Right cardiac atrium (tissue), 5 donors: Measurements from ENCODE around the gene DESI1. TPM values are rescaled to one million over a fixed set of nuclear protein-coding genes. Genes with fewer than 3 reads are reported as not detected.
"Not testable (repeated sequence)": the region's sequence is repeated elsewhere in the genome, so short reads cannot be mapped to it uniquely, and the experiment has no call there.

Source experiments
- ATAC-seq, 2 donors: fragments of 200-7000 bp; cut with Tn5 transposase; one replicate each; pipeline versions ENCODE4 v1.8.0 to v1.9.1; 2020; ENCODE audit warnings: moderate library complexity in 2 of 2, mild to moderate bottlenecking in 1 of 2
- DNase-seq, 3 donors: peaks; one replicate each; pipeline ENCODE4 v3.0.0-alpha.2; 2020
- H3K27ac ChIP-seq: one replicate; pipeline ENCODE4 v1.5.1; 2013; ENCODE audit warnings: mild to moderate bottlenecking, low read length, control low read depth, moderate library complexity
- H3K27me3 ChIP-seq: one replicate; pipeline ENCODE4 v1.6.1; 2013; ENCODE audit not compliant: control insufficient read depth, insufficient read depth
- H3K4me1 ChIP-seq: one replicate; pipeline ENCODE4 v1.6.1; 2013; ENCODE audit warnings: low read length; ENCODE audit not compliant: control insufficient read depth, insufficient read depth
- H3K4me3 ChIP-seq: one replicate; pipeline ENCODE4 v1.5.1; 2013; ENCODE audit warnings: low read length, control low read depth
- H3K9me3 ChIP-seq: one replicate; pipeline ENCODE4 v1.6.1; 2013; ENCODE audit warnings: low read length; ENCODE audit not compliant: control insufficient read depth
- WGBS: extraction: QIAGEN DNeasy Blood & Tissue Kit; methylation state at CpG from one replicate; pipeline ENCODE4 v1.1.7; 2013; 5-methylcytosine and 5-hydroxymethylcytosine counted together
- intact Hi-C, 4 donors: fragments of 100-400 bp; cut with DNase I; formaldehyde crosslinking; loops; one replicate each; pipeline versions ENCODE4 v1.11.0 to v1.14.0; 2022 to 2023
- polyA plus RNA-seq: library from polyadenylated mRNA; stranded (reverse); fragments of 200-250 nt; gene quantifications from one replicate; pipeline ENCODE4 v1.2.3, GENCODE V29; 2013
- total RNA-seq, 4 donors: library from RNA; stranded (reverse); fragmentation: NEBNext Ultra II Directional; extraction: Animal tissue kit (Norgen Biotek cat#: 25700); gene quantifications; one replicate each; pipeline ENCODE4 v1.2.1, GENCODE V29; 2021
- donor health status: healthy with polysubstance abuse.
- donor health status: DM: no; HTN: yes; CAD: no.
- donor health status: DM: no; HTN: no; CAD: no.
- donor health status: DM: no; HTN: yes; CAD: no; lungs with severe emphysema.
- donor health status: DM: yes; HTN: yes; CAD: no.

DESI1 gene
- total and polyA plus RNA-seq, 5 donors, result 56.5 to 90.7 (median 86.4) TPM

DNA sequence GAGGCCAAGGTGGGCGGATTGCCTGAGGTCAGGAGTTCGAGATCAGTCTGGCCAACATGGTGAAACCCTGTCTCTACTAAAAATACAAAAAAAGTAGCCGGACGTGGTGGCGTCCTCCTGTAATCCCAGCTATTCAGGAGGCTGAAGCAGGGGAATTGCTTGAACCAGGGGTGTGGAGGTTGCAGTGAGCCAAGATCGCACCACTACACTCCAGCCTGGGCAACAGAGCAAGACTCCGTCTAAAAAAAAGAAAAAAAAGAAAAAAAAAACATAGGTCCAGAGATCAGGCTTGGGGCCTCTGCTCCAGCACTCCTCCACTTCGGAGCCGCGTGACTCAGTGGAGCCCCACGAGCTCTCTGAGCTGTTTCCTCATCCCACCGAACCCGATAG is 62.6 kb downstream of the DESI1 start:
- ATAC-seq, result not testable (repeated sequence)
- peak overlapping the region; percentile 28 for H3K27ac ChIP-seq

DNA sequence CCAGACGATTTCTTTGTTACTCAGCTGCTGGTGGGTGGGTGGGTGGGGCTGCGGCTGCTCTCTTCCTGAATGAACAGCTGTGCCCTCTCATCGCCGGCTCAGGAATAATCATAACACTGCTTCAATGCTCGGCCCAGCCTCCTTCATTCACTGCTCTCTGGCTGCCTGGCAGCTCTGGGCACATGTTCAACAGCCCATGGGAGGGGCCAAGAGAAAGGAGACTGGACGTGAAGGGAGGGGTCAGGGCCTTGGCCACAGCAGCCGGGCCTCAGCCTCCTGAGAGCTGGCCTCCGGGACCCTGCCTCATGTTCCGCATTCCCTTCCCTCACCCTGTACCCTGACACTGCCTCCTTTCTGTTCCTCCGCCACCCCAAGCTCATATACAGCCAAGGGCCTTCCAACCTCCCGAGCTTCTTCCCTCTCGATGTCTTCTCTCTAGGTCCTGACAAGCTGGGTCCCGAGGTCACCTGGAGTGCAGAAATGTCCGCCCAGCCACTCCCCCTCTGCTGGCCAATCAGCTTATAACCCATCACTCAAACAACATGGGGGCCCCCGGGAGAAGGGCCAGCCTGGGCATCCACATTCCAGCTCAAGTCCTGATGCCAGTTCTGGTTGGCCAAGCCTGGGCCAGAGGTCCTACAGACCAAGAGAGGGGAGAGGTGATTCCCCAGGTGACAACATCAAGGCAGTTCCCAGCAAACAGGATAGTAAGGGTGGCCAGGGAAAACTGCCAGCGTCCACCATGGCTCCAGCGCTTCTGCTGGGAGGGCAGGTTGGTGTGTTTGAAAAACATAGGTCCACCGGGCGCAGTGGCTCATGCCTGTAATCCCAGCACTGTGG is 63.2 kb downstream of the DESI1 start:
- Histone ChIP-seq H3K9me3 (no peaks in the 10 kb centered on the region), H3K27me3 (no peaks in the 10 kb centered on the region), H3K27ac (peak overlapping the region; percentile 28), H3K4me1 (peaks cover 9% of the 10 kb centered on the region), H3K4me3 (no peak overlapping the region)
- DNase-seq, result peak; percentile 89 to 94 (median 94)
- peak; percentile 59 to 66 for ATAC-seq
- intact Hi-C loops, result no loop called here
- 35% methylated on average over 19 of the region's 19 CpGs for WGBS

More for the DNA sequence above, 62.6 kb downstream of the DESI1 start:
- H3K9me3 ChIP-seq, DNase-seq, H3K27me3 ChIP-seq, H3K4me3 ChIP-seq, H3K4me1 ChIP-seq, intact Hi-C loops: not testable (repeated sequence)
- 88% methylated on average over 13 of the region's 13 CpGs for WGBS

DNA sequence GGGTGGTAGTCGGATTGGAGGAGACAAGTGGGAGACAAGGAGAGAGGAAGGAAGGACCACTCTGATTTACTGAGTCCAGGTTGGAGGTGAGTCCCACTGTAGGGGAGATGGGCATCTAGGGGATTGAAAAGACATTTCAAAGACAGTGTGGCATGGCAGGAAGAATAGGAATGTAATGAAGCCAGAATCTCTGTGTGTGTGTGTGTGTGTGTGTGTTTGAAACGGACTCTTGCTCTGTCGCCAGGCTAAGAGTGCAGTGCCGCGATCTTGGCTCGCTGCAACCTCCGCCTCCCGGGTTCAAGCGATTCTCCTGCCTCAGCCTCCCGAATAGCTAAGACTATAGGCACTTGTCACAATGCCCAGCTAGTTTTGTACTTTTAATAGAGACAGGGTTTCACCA is 64.3 kb downstream of the DESI1 start:
- intact Hi-C loops, result no loop called here
- Histone ChIP-seq H3K9me3 (no peaks in the 10 kb centered on the region), H3K4me1 (peaks cover 9% of the 10 kb centered on the region), H3K27me3 (no peaks in the 10 kb centered on the region), H3K27ac (no peak overlapping the region), H3K4me3 (no peak overlapping the region)
- 84% methylated on average over 10 of the region's 10 CpGs for WGBS
- DNase-seq (no peak), ATAC-seq (no peak)

DNA sequence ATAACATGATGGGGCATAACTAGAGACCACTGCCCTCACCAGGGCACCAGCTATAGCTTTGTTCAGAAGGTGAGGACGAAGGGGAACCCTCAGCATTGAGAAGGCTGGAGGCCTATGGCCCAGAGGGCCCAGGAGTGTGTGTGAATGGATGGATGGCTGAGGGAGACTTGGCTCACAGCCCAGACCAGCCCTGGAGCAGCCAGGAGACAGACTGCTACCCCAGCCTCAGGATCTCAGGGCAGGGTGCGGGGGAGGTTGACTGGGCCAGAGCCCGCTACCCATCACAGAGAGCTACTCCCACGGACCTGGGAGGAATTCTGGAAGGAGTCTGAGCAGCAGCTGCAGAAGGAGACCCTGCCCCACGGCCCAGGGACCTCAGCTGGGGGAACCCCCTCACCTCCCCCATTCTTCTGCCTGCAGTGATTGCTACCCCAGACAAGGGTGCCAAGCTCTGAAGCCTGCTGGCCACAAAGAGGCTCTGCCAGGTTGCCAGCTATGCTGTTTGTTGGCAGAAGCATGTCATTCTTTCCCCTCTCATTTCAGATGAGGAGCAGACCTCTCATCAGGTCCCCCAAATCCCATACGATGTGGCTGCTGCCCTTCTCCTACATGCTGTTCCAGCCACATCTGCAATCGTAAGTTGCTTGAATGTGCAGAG is 65.4 kb downstream of the DESI1 start:
- intact Hi-C loops, result no loop called here
- Histone ChIP-seq H3K4me1 (peaks cover 9% of the 10 kb centered on the region), H3K27ac (no peak overlapping the region), H3K27me3 (no peaks in the 10 kb centered on the region), H3K9me3 (no peaks in the 10 kb centered on the region), H3K4me3 (no peak overlapping the region)
- ATAC-seq (peak; percentile 4 to 25), DNase-seq (peak in 2 of 3 donors; percentile 73 to 78)
- 64% methylated on average over 7 of the region's 7 CpGs for WGBS

DNA sequence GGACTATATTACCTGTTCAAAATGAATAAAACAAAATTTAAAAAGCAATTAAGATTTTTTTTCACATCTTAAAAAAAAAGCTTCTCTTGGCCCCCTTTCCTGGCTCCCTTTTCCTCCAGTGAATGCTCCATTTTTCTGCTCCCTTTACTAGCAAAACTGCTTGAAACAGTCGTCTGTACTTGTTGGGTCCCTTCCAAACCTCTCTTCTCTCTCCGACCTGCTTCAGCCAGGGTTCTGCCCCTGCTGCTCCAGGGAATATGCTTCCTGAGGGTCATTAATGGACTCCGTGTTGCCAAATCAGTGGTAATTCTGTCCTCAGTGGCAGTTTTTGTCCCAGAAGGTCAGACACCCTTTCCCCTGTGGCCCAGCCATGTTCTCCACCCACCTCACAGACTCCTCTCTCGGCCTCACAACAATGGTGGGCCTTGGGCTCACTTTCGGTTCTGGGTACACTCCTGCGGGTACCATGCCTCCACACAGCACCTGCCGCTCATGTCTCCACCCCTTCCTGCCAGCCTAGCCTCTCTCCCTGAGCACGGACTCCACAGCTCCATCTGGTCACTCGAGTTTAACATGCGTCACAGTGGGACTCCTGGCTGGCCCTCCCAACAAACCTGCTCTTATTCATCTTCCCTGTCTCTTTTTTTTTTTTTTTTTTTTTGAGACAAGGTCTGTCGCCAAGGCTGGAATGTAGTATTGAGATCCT is 68.8 kb downstream of the DESI1 start:
- ATAC-seq (no peak), DNase-seq (peak in 1 of 3 donors; percentile 32)
- H3K27ac ChIP-seq, result no peak overlapping the region
- no peaks in the 10 kb centered on the region for H3K27me3 ChIP-seq
- H3K4me3 ChIP-seq, result no peak overlapping the region
- no peaks in the 10 kb centered on the region for H3K9me3 ChIP-seq
- intact Hi-C loops, result no loop called here
- peaks cover 2% of the 10 kb centered on the region for H3K4me1 ChIP-seq
- WGBS, result 63% methylated on average over 11 of the region's 11 CpGs

DNA sequence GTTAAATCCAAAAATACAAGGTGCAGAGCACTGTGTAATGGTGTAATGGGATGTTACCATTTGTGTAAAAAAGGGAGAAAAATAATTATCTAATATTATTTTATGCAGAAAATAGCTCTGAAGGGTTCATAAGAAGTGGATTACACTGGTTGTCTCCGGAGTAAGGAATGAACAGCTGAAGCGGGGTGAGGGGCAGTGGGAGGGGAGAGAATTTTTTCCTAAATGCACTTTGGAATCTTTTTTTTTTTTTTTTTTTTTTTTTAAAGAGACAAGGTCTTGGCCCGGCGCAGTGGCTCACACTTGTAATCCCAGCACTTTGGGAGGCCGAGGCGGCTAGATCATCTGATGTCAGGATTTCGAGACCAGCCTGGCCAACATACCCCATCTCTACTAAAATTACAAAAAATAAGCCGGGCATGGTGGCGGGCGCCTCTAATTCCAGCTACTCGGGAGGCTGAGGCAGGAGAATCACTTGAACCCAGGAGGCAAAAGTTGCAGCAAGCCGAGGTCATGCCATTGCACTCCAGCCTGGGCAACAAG is 69.8 kb downstream of the DESI1 start:
- ATAC-seq, result no peak
- Histone ChIP-seq H3K9me3 (no peaks in the 10 kb centered on the region), H3K4me3 (no peak overlapping the region), H3K27ac (no peak overlapping the region), H3K27me3 (no peaks in the 10 kb centered on the region), H3K4me1 (no peaks in the 10 kb centered on the region)
- DNase-seq, result peak in 1 of 3 donors; percentile 38
- intact Hi-C loops, result no loop called here
- 77% methylated on average over 12 of the region's 12 CpGs for WGBS

DNA sequence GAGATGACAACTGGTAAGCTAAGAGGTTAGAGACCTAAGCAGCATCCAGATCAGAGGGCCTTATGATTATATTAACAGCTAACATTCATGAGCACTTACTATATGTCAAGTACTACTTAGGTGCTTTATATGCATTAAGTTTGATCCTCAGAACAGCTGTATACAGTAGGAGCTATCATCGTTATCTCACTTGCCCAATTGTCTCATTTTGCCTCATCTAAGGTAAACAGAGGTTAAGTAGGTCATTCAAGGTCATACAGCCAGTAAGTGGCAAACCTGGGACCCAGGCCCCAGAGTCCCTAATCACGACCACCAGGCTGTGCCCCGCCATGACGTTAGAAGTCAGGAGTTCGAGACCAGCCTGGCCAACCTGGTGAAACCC is 72.0 kb downstream of the DESI1 start:
- DNase-seq (no peak), ATAC-seq (no peak)
- intact Hi-C loops, result no loop called here
- WGBS, result 90% methylated on average over 5 of the region's 5 CpGs
- Histone ChIP-seq H3K4me1 (peaks cover 2% of the 10 kb centered on the region), H3K27ac (no peak overlapping the region), H3K27me3 (no peaks in the 10 kb centered on the region), H3K9me3 (no peaks in the 10 kb centered on the region), H3K4me3 (no peak overlapping the region)

Other genes with a start within 250 kb of the DESI1 start
- gene TEF, start 239.1 kb downstream of the DESI1 start, total RNA-seq, result 10 to 100 TPM; 12.4 to 27.5 (median 22.6) TPM
- gene TEF, start 239.1 kb downstream of the DESI1 start, polyA plus RNA-seq, result 22.1 TPM
- gene TOB2, start 174.2 kb downstream of the DESI1 start, total RNA-seq, result 10 to 100 TPM; 52.3 to 72.7 (median 69.4) TPM
- gene TOB2, start 174.2 kb downstream of the DESI1 start, polyA plus RNA-seq, result 39.4 TPM
- gene PHF5A, start 152.4 kb downstream of the DESI1 start, total RNA-seq, result 10 to 100 TPM; 22.4 to 26.0 (median 25.0) TPM
- 34.6 TPM for gene PHF5A, start 152.4 kb downstream of the DESI1 start, polyA plus RNA-seq
- gene ACO2, start 151.9 kb downstream of the DESI1 start, total RNA-seq, result 100 to 1,000 TPM; 532 to 611 (median 544) TPM
- 471 TPM for gene ACO2, start 151.9 kb downstream of the DESI1 start, polyA plus RNA-seq
- 10 to 100 TPM; 21.0 to 26.7 (median 25.3) TPM for gene POLR3H, start 76.6 kb downstream of the DESI1 start, total RNA-seq
- gene POLR3H, start 76.6 kb downstream of the DESI1 start, polyA plus RNA-seq, result 24.6 TPM
- 100 to 1,000 TPM; 274 to 342 (median 287) TPM for gene CSDC2, start 60.0 kb downstream of the DESI1 start, total RNA-seq
- 309 TPM for gene CSDC2, start 60.0 kb downstream of the DESI1 start, polyA plus RNA-seq
- 10 to 100 TPM; 12.6 to 21.4 (median 18.3) TPM for gene PMM1, start 31.2 kb downstream of the DESI1 start, total RNA-seq
- gene PMM1, start 31.2 kb downstream of the DESI1 start, polyA plus RNA-seq, result 19.1 TPM
- 100 to 1,000 TPM; 160 to 183 (median 173) TPM for gene XRCC6, start 252 bp upstream of the DESI1 start, total RNA-seq
- gene XRCC6, start 252 bp upstream of the DESI1 start, polyA plus RNA-seq, result 144 TPM
- 100 to 1,000 TPM; 195 to 233 (median 216) TPM for gene SNU13, start 67.8 kb upstream of the DESI1 start, total RNA-seq
- 246 TPM for gene SNU13, start 67.8 kb upstream of the DESI1 start, polyA plus RNA-seq
- 1 to 10 TPM in 2 of 4 donors, under 1 TPM in 2; 0.64 to 1.3 (median 1.1) TPM for gene MEI1, start 78.5 kb upstream of the DESI1 start, total RNA-seq
- 0.34 TPM for gene MEI1, start 78.5 kb upstream of the DESI1 start, polyA plus RNA-seq
- gene CCDC134, start 179.6 kb upstream of the DESI1 start, total RNA-seq, result 1 to 10 TPM; 4.1 to 6.6 (median 5.1) TPM
- gene CCDC134, start 179.6 kb upstream of the DESI1 start, polyA plus RNA-seq, result 2.2 TPM
- gene SREBF2, start 212.1 kb upstream of the DESI1 start, total RNA-seq, result 100 to 1,000 TPM in 2 of 4 donors, 10 to 100 TPM in 2; 77.8 to 119 (median 106) TPM
- gene SREBF2, start 212.1 kb upstream of the DESI1 start, polyA plus RNA-seq, result 71.2 TPM